Mesendoderm (in vitro differentiated cells): ENCODE measurements around the gene MAN1A1.
"Not testable (repeated sequence)": the region's sequence is repeated elsewhere in the genome, so short reads cannot be mapped to it uniquely, and the experiment has no call there.

ENCODE experiments used
- DNase-seq: peaks from one replicate; pipeline ENCODE4 v3.0.0; 2013
- H2AK5ac ChIP-seq: 2 replicates; pipeline ENCODE4 v1.6.1; 2013; ENCODE audit warnings: low read length, inconsistent platforms
- H2BK120ac ChIP-seq: 2 replicates; pipeline ENCODE4 v1.6.1; 2013; ENCODE audit warnings: low read depth, mild to moderate bottlenecking, low read length, moderate library complexity, mixed read lengths
- H2BK15ac ChIP-seq: replicated peaks from 2 replicates; pipeline ENCODE4 v1.6.1; 2013; ENCODE audit warnings: low read depth, mild to moderate bottlenecking, moderate library complexity
- H2BK5ac ChIP-seq: 2 replicates; pipeline ENCODE4 v1.6.1; 2013; ENCODE audit warnings: low read length, inconsistent platforms
- H3K18ac ChIP-seq: 2 replicates; pipeline ENCODE4 v1.6.1; 2013; ENCODE audit warnings: mild to moderate bottlenecking, low read length, mixed read lengths
- H3K23ac ChIP-seq: one replicate; pipeline ENCODE4 v1.6.1; 2013; ENCODE audit warnings: low read length
- H3K27ac ChIP-seq: 2 replicates; pipeline ENCODE4 v1.5.1; 2013; ENCODE audit warnings: low read depth, mild to moderate bottlenecking, inconsistent platforms, low read length, moderate library complexity
- H3K27me3 ChIP-seq: 2 replicates; pipeline ENCODE4 v1.6.1; 2013; ENCODE audit warnings: low read length, control low read depth, mild to moderate bottlenecking, inconsistent platforms; ENCODE audit not compliant: insufficient read depth, poor library complexity
- H3K36me3 ChIP-seq: 2 replicates; pipeline ENCODE4 v1.6.1; 2013; ENCODE audit warnings: low read length, inconsistent platforms; ENCODE audit not compliant: control insufficient read depth, insufficient read depth
- H3K4ac ChIP-seq: one replicate; pipeline ENCODE4 v1.6.1; 2013; ENCODE audit warnings: low read depth, mild to moderate bottlenecking, low read length, moderate library complexity
- H3K4me1 ChIP-seq: 2 replicates; pipeline ENCODE4 v1.6.1; 2013; ENCODE audit warnings: low read depth, low read length, inconsistent platforms; ENCODE audit not compliant: control insufficient read depth
- H3K4me2 ChIP-seq: 2 replicates; pipeline ENCODE4 v1.6.1; 2013; ENCODE audit warnings: low read length
- H3K4me3 ChIP-seq: 2 replicates; pipeline ENCODE4 v1.5.1; 2013; ENCODE audit warnings: mild to moderate bottlenecking, low read length
- H3K56ac ChIP-seq: one replicate; pipeline ENCODE4 v1.6.1; 2013; ENCODE audit warnings: low read length
- H3K79me1 ChIP-seq: 2 replicates; pipeline ENCODE4 v1.6.1; 2013; ENCODE audit warnings: low read length, inconsistent platforms
- H3K79me2 ChIP-seq: 2 replicates; pipeline ENCODE4 v1.6.1; 2013; ENCODE audit warnings: mild to moderate bottlenecking, low read length; ENCODE audit not compliant: control insufficient read depth, insufficient read depth
- H3K9ac ChIP-seq: 2 replicates; pipeline ENCODE4 v1.6.1; 2013; ENCODE audit warnings: low read length, inconsistent platforms
- H4K5ac ChIP-seq: one replicate; pipeline ENCODE4 v1.6.1; 2013; ENCODE audit warnings: low read length
- H4K8ac ChIP-seq: one replicate; pipeline ENCODE4 v1.6.1; 2013; ENCODE audit warnings: low read depth, mild to moderate bottlenecking, control low read depth, low read length, moderate library complexity
- WGBS: extraction: QIAGEN DNeasy Blood & Tissue Kit; methylation state at CpG from one replicate; pipeline ENCODE4 v1.1.7; 2013; ENCODE audit warnings: low lambda C conversion rate, missing lambda C conversion rate; ENCODE audit not compliant: insufficient coverage; ENCODE audit errors: extremely low coverage; 5-methylcytosine and 5-hydroxymethylcytosine counted together

MAN1A1 gene

GRCh38 chr6:119377043-119377442 is 27.5 kb upstream of the MAN1A1 start:
- not testable (repeated sequence) for H3K4me2 ChIP-seq, H3K4ac ChIP-seq, H4K8ac ChIP-seq, H3K4me1 ChIP-seq, H3K4me3 ChIP-seq, H3K79me1 ChIP-seq, H3K23ac ChIP-seq, H3K27ac ChIP-seq, H3K56ac ChIP-seq, H3K18ac ChIP-seq, H4K5ac ChIP-seq, H2BK15ac ChIP-seq, H2AK5ac ChIP-seq, H3K9ac ChIP-seq, DNase-seq, H3K79me2 ChIP-seq, H2BK5ac ChIP-seq, H3K27me3 ChIP-seq, H3K36me3 ChIP-seq, H2BK120ac ChIP-seq
- no CpG with 5 or more reads among the region's 1 CpG for WGBS

DNA sequence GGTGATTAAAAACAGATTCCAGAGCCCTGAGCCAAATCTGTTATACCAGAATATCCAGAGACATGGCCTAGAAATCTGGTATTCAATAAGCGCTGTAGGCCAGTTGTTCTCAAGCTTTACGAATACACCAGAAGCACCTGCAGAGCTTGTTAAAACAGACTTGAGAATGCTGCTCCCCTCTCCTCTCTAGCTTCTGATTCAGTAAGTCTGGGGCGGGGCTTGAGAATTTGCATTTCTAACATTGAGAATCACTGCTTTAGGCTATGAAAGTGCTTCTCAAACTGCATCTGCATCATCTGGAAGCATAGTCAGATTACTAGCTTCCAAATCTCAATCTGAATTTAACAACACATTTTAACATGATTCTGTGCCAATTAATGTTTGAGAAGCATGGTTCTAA is 20.5 kb upstream of the MAN1A1 start:
- H3K4me2 ChIP-seq: no peak overlapping the region
- H4K8ac ChIP-seq: no peak overlapping the region
- no peaks in the 10 kb centered on the region for H3K79me2 ChIP-seq
- H2AK5ac ChIP-seq: no peak overlapping the region
- H3K79me1 ChIP-seq: no peaks in the 10 kb centered on the region
- H2BK120ac ChIP-seq: no peak overlapping the region
- no peak overlapping the region for H3K23ac ChIP-seq
- DNase-seq: peak; percentile 14
- no peak overlapping the region for H3K9ac ChIP-seq
- H3K27ac ChIP-seq: no peak overlapping the region
- H3K27me3 ChIP-seq: no peaks in the 10 kb centered on the region
- no peak overlapping the region for H3K18ac ChIP-seq
- WGBS: no CpG with 5 or more reads among the region's 3 CpGs
- no peaks in the 10 kb centered on the region for H3K4me1 ChIP-seq
- no peak overlapping the region for H3K4ac ChIP-seq
- H2BK15ac ChIP-seq: no peak overlapping the region
- H3K4me3 ChIP-seq: no peak overlapping the region
- H3K36me3 ChIP-seq: no peaks in the 10 kb centered on the region
- H3K56ac ChIP-seq: no peak overlapping the region
- no peak overlapping the region for H4K5ac ChIP-seq
- H2BK5ac ChIP-seq: no peak overlapping the region

- Histone ChIP-seq H3K27ac (no peak overlapping the region), H3K9ac (no peak overlapping the region), H3K18ac (no peak overlapping the region), H2AK5ac (no peak overlapping the region), H3K4me3 (no peak overlapping the region), H3K79me2 (no peaks in the 10 kb centered on the region), H3K36me3 (no peaks in the 10 kb centered on the region), H3K79me1 (no peaks in the 10 kb centered on the region), H3K4me2 (no peak overlapping the region), H3K4me1 (no peaks in the 10 kb centered on the region), H4K5ac (no peak overlapping the region), H3K23ac (no peak overlapping the region), H3K4ac (no peak overlapping the region), H2BK5ac (no peak overlapping the region), H3K56ac (no peak overlapping the region), H3K27me3 (no peaks in the 10 kb centered on the region), H2BK15ac (no peak overlapping the region), H4K8ac (no peak overlapping the region), H2BK120ac (no peak overlapping the region)
- DNase-seq: no peak
- WGBS: no CpG with 5 or more reads among the region's 6 CpGs
Measured at GRCh38 chr6:119368921-119369320, 19.4 kb upstream of the MAN1A1 start.

GRCh38 chr6:119361209-119361608 is 11.6 kb upstream of the MAN1A1 start:
- no CpG with 5 or more reads among the region's 4 CpGs for WGBS
- H2BK5ac ChIP-seq: no peak overlapping the region
- no peak overlapping the region for H2BK15ac ChIP-seq
- H3K56ac ChIP-seq: no peak overlapping the region
- no peak overlapping the region for H2BK120ac ChIP-seq
- no peaks in the 10 kb centered on the region for H3K79me1 ChIP-seq
- no peak overlapping the region for H2AK5ac ChIP-seq
- no peak overlapping the region for H3K23ac ChIP-seq
- no peak overlapping the region for H3K4ac ChIP-seq
- H3K27me3 ChIP-seq: no peaks in the 10 kb centered on the region
- H3K27ac ChIP-seq: no peak overlapping the region
- H3K79me2 ChIP-seq: no peaks in the 10 kb centered on the region
- H3K4me3 ChIP-seq: no peak overlapping the region
- H3K36me3 ChIP-seq: no peaks in the 10 kb centered on the region
- no peak overlapping the region for H3K9ac ChIP-seq
- H4K8ac ChIP-seq: no peak overlapping the region
- DNase-seq: no peak
- H3K4me2 ChIP-seq: no peak overlapping the region
- no peak overlapping the region for H4K5ac ChIP-seq
- H3K18ac ChIP-seq: no peak overlapping the region
- H3K4me1 ChIP-seq: no peaks in the 10 kb centered on the region

- Histone ChIP-seq H3K79me2 (no peaks in the 10 kb centered on the region), H3K79me1 (no peaks in the 10 kb centered on the region), H2BK15ac (no peak overlapping the region), H3K23ac (no peak overlapping the region), H3K4me3 (no peak overlapping the region), H3K36me3 (no peaks in the 10 kb centered on the region), H3K27me3 (no peaks in the 10 kb centered on the region), H3K4ac (no peak overlapping the region), H2AK5ac (no peak overlapping the region), H3K9ac (no peak overlapping the region), H3K27ac (no peak overlapping the region), H3K18ac (no peak overlapping the region), H4K8ac (no peak overlapping the region), H3K4me2 (no peak overlapping the region), H3K56ac (no peak overlapping the region), H3K4me1 (no peaks in the 10 kb centered on the region), H2BK5ac (no peak overlapping the region), H2BK120ac (no peak overlapping the region), H4K5ac (no peak overlapping the region)
- DNase-seq: no peak
- WGBS: no CpG with 5 or more reads among the region's 4 CpGs
Measured at GRCh38 chr6:119360262-119360915, 10.8 kb upstream of the MAN1A1 start.

DNA sequence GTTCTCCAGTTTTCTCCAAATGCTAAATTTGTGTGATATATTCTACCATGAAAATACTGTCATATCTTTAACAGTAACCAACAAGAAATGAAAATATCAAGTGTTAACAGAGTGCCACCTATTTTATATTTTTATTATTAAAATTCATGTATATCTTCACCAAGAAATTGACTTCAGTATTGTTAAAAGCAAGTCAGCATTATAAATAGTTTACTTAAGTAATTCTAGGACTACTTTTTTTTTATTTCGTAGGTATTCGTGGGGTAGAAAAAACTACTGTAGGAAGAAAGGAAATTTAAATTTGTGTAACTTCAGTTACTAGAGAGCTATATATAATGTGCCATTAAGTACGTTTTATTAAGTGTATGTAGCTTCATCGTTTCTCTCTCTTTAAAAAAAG is 6.3 kb upstream of the MAN1A1 start:
- no peak overlapping the region for H2AK5ac ChIP-seq
- H3K4me1 ChIP-seq: no peaks in the 10 kb centered on the region
- H2BK5ac ChIP-seq: no peak overlapping the region
- no peak overlapping the region for H3K56ac ChIP-seq
- no peak overlapping the region for H3K18ac ChIP-seq
- no peaks in the 10 kb centered on the region for H3K36me3 ChIP-seq
- 100% methylated on average over 2 of the region's 4 CpGs for WGBS
- no peak overlapping the region for H3K9ac ChIP-seq
- H3K79me1 ChIP-seq: no peaks in the 10 kb centered on the region
- no peak overlapping the region for H3K4ac ChIP-seq
- no peak overlapping the region for H4K8ac ChIP-seq
- H2BK120ac ChIP-seq: no peak overlapping the region
- DNase-seq: no peak
- H3K23ac ChIP-seq: no peak overlapping the region
- no peak overlapping the region for H4K5ac ChIP-seq
- H3K4me2 ChIP-seq: no peak overlapping the region
- no peak overlapping the region for H2BK15ac ChIP-seq
- H3K79me2 ChIP-seq: no peaks in the 10 kb centered on the region
- H3K27ac ChIP-seq: no peak overlapping the region
- H3K27me3 ChIP-seq: no peaks in the 10 kb centered on the region
- H3K4me3 ChIP-seq: no peak overlapping the region
